GM23338 (cell line): ENCODE measurements around the gene SLC25A42. TPM values are rescaled to one million over a fixed set of nuclear protein-coding genes. Genes with fewer than 3 reads are reported as not detected.

ENCODE experiments used
- ATAC-seq: fragments of 200-7000 bp; cut with Tn5 transposase; 3 replicates; pipeline ENCODE4 v1.9.1; 2020
- DNase-seq: peaks from one replicate; pipeline ENCODE4 v3.0.0-alpha.2; 2015; ENCODE audit warnings: low spot score
- H2AFZ ChIP-seq: fragments of 200-600 bp; sonication (generic); 2 replicates; pipeline ENCODE4 v1.8.0; 2016; ENCODE audit warnings: antibody characterized with exemption, mild to moderate bottlenecking, moderate library complexity
- H3F3A ChIP-seq: fragments of 200-600 bp; sonication (generic); replicated peaks from 2 replicates; pipeline ENCODE4 v1.8.0; 2017; ENCODE audit warnings: antibody characterized with exemption, mixed run types, low read depth
- H3K27ac ChIP-seq: fragments of 200-600 bp; sonication (generic); 2 replicates; pipeline ENCODE4 v1.6.1; 2016; ENCODE audit warnings: low read depth
- H3K27me3 ChIP-seq: fragments of 200-600 bp; sonication (generic); 2 replicates; pipeline ENCODE4 v1.8.0; 2016; ENCODE audit warnings: mild to moderate bottlenecking, mixed run types, moderate library complexity; ENCODE audit not compliant: insufficient read depth
- H3K36me3 ChIP-seq: fragments of 200-600 bp; sonication (generic); 2 replicates; pipeline ENCODE4 v1.8.0; 2016; ENCODE audit warnings: mild to moderate bottlenecking; ENCODE audit not compliant: insufficient read depth
- H3K4me1 ChIP-seq: fragments of 200-600 bp; sonication (generic); 2 replicates; pipeline ENCODE4 v1.8.0; 2016; ENCODE audit warnings: mild to moderate bottlenecking, moderate library complexity; ENCODE audit not compliant: insufficient read depth
- H3K4me2 ChIP-seq: fragments of 200-600 bp; sonication (generic); 2 replicates; pipeline ENCODE4 v1.7.1; 2017; ENCODE audit warnings: mixed run types
- H3K4me3 ChIP-seq: fragments of 200-600 bp; sonication (generic); 2 replicates; pipeline ENCODE4 v1.6.1; 2016; ENCODE audit warnings: mixed run types
- H3K79me2 ChIP-seq: fragments of 200-600 bp; sonication (generic); replicated peaks from 2 replicates; pipeline ENCODE4 v1.8.0; 2017; ENCODE audit warnings: mild to moderate bottlenecking; ENCODE audit not compliant: insufficient read depth
- H3K9me2 ChIP-seq: fragments of 200-600 bp; sonication (generic); 2 replicates; pipeline ENCODE4 v1.8.0; 2017; ENCODE audit not compliant: insufficient read depth
- H4K20me1 ChIP-seq: fragments of 200-600 bp; sonication (generic); replicated peaks from 2 replicates; pipeline ENCODE4 v1.8.0; 2017; ENCODE audit warnings: mild to moderate bottlenecking; ENCODE audit not compliant: insufficient read depth
- H3K27ac Mint-ChIP-seq: 2 replicates; pipeline ENCODE4 v1.8.0; 2020; ENCODE audit warnings: inconsistent platforms, mild to moderate bottlenecking, moderate library complexity, mixed read lengths
- H3K27me3 Mint-ChIP-seq: 3 replicates; pipeline ENCODE4 v1.8.0; 2022; ENCODE audit warnings: low read depth, mild to moderate bottlenecking, moderate library complexity, mixed read lengths, inconsistent platforms; ENCODE audit not compliant: insufficient read depth, poor library complexity
- H3K36me3 Mint-ChIP-seq: 3 replicates; pipeline ENCODE4 v1.8.0; 2021; ENCODE audit warnings: low read depth, mild to moderate bottlenecking, inconsistent platforms, moderate library complexity, mixed read lengths
- H3K4me1 Mint-ChIP-seq: 3 replicates; pipeline ENCODE4 v1.8.0; 2020; ENCODE audit warnings: mild to moderate bottlenecking, inconsistent platforms, mixed read lengths
- H3K4me3 Mint-ChIP-seq: 3 replicates; pipeline ENCODE4 v1.8.0; 2021; ENCODE audit warnings: moderate library complexity, mild to moderate bottlenecking, inconsistent platforms, mixed read lengths
- H3K9me3 Mint-ChIP-seq: 3 replicates; pipeline ENCODE4 v1.8.0; 2020; ENCODE audit warnings: moderate library complexity, mild to moderate bottlenecking, inconsistent platforms, mixed read lengths
- CREB1 ChIP-seq: fragments of 250-450 bp; sonication (Bioruptor Pico); IDR thresholded peaks from 2 replicates; pipeline ENCODE4 v1.5.0; 2020; ENCODE audit warnings: low read depth, mild to moderate bottlenecking, moderate library complexity
- CTCF ChIP-seq, 2 experiments: fragments of 200-600 bp in 1 of 2; sonication (generic) in 1 of 2; conservative IDR thresholded peaks; 2 replicates each; pipeline versions ENCODE4 v1.5.1 to v1.6.1; 2016 to 2017; ENCODE audit warnings: antibody characterized with exemption in 2 of 2, low read depth in 2 of 2, mild to moderate bottlenecking in 2 of 2, moderate library complexity in 1 of 2
- ETS1 ChIP-seq: IDR thresholded peaks from 2 replicates; pipeline ENCODE4 v1.6.1; 2016; ENCODE audit warnings: antibody characterized with exemption
- EZH2 ChIP-seq: fragments of 200-600 bp; sonication (generic); IDR thresholded peaks from one replicate; pipeline ENCODE4 v1.8.0; 2017; ENCODE audit warnings: antibody characterized with exemption, mild to moderate bottlenecking, low read depth; ENCODE audit not compliant: unreplicated experiment
- EZH2phosphoT487 ChIP-seq: fragments of 200-600 bp; sonication (generic); IDR thresholded peaks from one replicate; pipeline ENCODE4 v1.8.1; 2018; ENCODE audit warnings: antibody characterized with exemption; ENCODE audit not compliant: unreplicated experiment
- JUNB ChIP-seq: IDR thresholded peaks from one replicate; pipeline ENCODE4 v1.6.1; 2016; ENCODE audit warnings: antibody characterized with exemption; ENCODE audit not compliant: unreplicated experiment
- NANOG ChIP-seq: IDR thresholded peaks from 2 replicates; pipeline ENCODE4 v1.6.1; 2016; ENCODE audit warnings: antibody characterized with exemption, borderline replicate concordance
- POLR2AphosphoS5 ChIP-seq: IDR thresholded peaks from 2 replicates; pipeline ENCODE4 v1.6.1; 2016; ENCODE audit warnings: antibody characterized with exemption, low read depth
- REST ChIP-seq: IDR thresholded peaks from one replicate; pipeline ENCODE4 v1.6.1; 2018; ENCODE audit warnings: antibody characterized with exemption; ENCODE audit not compliant: unreplicated experiment
- STAT1 ChIP-seq: IDR thresholded peaks from one replicate; pipeline ENCODE4 v1.6.1; 2016; ENCODE audit warnings: antibody characterized with exemption; ENCODE audit not compliant: unreplicated experiment
- ZNF114 ChIP-seq: fragments of 250-450 bp; sonication (Bioruptor Pico); IDR thresholded peaks from 2 replicates; pipeline ENCODE4 v1.5.0; 2020; ENCODE audit warnings: mild to moderate bottlenecking, moderate library complexity
- ZNF331 ChIP-seq: fragments of 250-450 bp; sonication (Bioruptor Pico); IDR thresholded peaks from 2 replicates; pipeline ENCODE4 v1.5.0; 2020; ENCODE audit warnings: low read depth, mild to moderate bottlenecking, moderate library complexity
- ZNF462 ChIP-seq: fragments of 250-450 bp; sonication (Bioruptor Pico); IDR thresholded peaks from 2 replicates; pipeline ENCODE4 v1.5.0; 2020; ENCODE audit warnings: mild to moderate bottlenecking, moderate library complexity
- polyA plus RNA-seq: library from polyadenylated mRNA; unstranded; fragments of >200 nt; fragmentation: Nextera tagmentation; extraction: Ambion mirVana; gene quantifications from 2 replicates; pipeline ENCODE4 v1.2.1, GENCODE V29; 2016
- total RNA-seq: library from RNA; depleted of rRNA; stranded (reverse); fragments of >200 nt; shearing (Covaris generic); gene quantifications from 2 replicates; pipeline ENCODE4 v1.2.3, GENCODE V29; 2014

The SLC25A42 gene
- total and polyA plus RNA-seq, 2 experiments from 2014 or later: 7.3 to 7.6 TPM

- peak overlapping the region; percentile 74 for H3K4me2 ChIP-seq
- H3K9me2 ChIP-seq: no peaks in the 10 kb centered on the region
- ATAC-seq (no peak), DNase-seq (no peak)
- peak overlapping the region; percentile 40; the same call in 1 of the 2 replicates for H3K4me3 ChIP-seq
- no peaks in the 10 kb centered on the region for H3K4me1 ChIP-seq
- H3K36me3 Mint-ChIP-seq: peaks cover 8% of the 10 kb centered on the region; the same call in 2 of the 3 replicates
- no peak overlapping the region for H3K27ac ChIP-seq
- TF ChIP-seq JUNB (no peak), POLR2AphosphoS5 (no peak), CTCF (conservative IDR thresholded peaks at IDR 0.05; ENCODE audit: low read depth in 2 of 2) (no peak), REST (no peak), NANOG (no peak), ETS1 (no peak), ZNF462 (CRISPR knock-in tag) (no peak), ZNF114 (CRISPR knock-in tag) (no peak), EZH2phosphoT487 (no peak), STAT1 (no peak), EZH2 (no peak), ZNF331 (CRISPR knock-in tag) (no peak), CREB1 (CRISPR knock-in tag) (no peak)
- H3K36me3 ChIP-seq: no peaks in the 10 kb centered on the region
- no peak overlapping the region for H3K27ac Mint-ChIP-seq
- no peaks in the 10 kb centered on the region for H3K4me1 Mint-ChIP-seq
- no peak overlapping the region for H3K4me3 Mint-ChIP-seq
- 0 out of 2 replicates have a peak overlapping the region, but pooled peaks have one; percentile 94 for H2AFZ ChIP-seq
- H3K9me3 Mint-ChIP-seq: no peaks in the 10 kb centered on the region
- no peaks in the 10 kb centered on the region for H4K20me1 ChIP-seq
- H3K27me3 ChIP-seq: no peaks in the 10 kb centered on the region
- H3K79me2 ChIP-seq: no peaks in the 10 kb centered on the region
- peaks cover 19% of the 10 kb centered on the region for H3K27me3 Mint-ChIP-seq
- no peaks in the 10 kb centered on the region for H3F3A ChIP-seq
Measured at GRCh38 chr19:19145281-19145680, 81.5 kb downstream of the SLC25A42 start.
